Osteoblast (primary cell): ENCODE measurements around the gene TPST2. TPM values are rescaled to one million over a fixed set of nuclear protein-coding genes. Genes with fewer than 3 reads are reported as not detected.

ENCODE experiments used
- DNase-seq: peaks from one replicate; pipeline ENCODE4 v3.0.0; 2011; ENCODE audit warnings: low spot score, mixed read lengths; ENCODE audit not compliant: insufficient read length; ENCODE audit errors: missing footprints
- H2AFZ ChIP-seq: 2 replicates; pipeline ENCODE4 v1.6.0; 2011; ENCODE audit warnings: mild to moderate bottlenecking, low read length
- H3K27ac ChIP-seq: 2 replicates; pipeline ENCODE4 v1.5.1; 2011; ENCODE audit warnings: mild to moderate bottlenecking, low read depth, low read length, moderate library complexity
- H3K27me3 ChIP-seq: 2 replicates; pipeline ENCODE4 v1.6.0; 2012; ENCODE audit warnings: mild to moderate bottlenecking, control low read depth, inconsistent platforms, low read length, moderate library complexity; ENCODE audit not compliant: insufficient read depth
- H3K36me3 ChIP-seq: 2 replicates; pipeline ENCODE4 v1.5.1; 2011; ENCODE audit warnings: mild to moderate bottlenecking, low read length, control low read depth, moderate library complexity; ENCODE audit not compliant: insufficient read depth
- H3K4me1 ChIP-seq: 2 replicates; pipeline ENCODE4 v1.5.1; 2011; ENCODE audit warnings: mild to moderate bottlenecking, low read length, control low read depth, moderate library complexity; ENCODE audit not compliant: insufficient read depth
- H3K4me2 ChIP-seq: 2 replicates; pipeline ENCODE4 v1.6.0; 2011; ENCODE audit warnings: mild to moderate bottlenecking, low read length; ENCODE audit not compliant: insufficient read depth
- H3K4me3 ChIP-seq: fragments of 200-600 bp; sonication (generic); 3 replicates; pipeline ENCODE4 v1.5.1; 2012; ENCODE audit warnings: mild to moderate bottlenecking, low read length, inconsistent platforms; ENCODE audit not compliant: insufficient read depth
- H3K79me2 ChIP-seq: 2 replicates; pipeline ENCODE4 v1.6.0; 2012; ENCODE audit warnings: mild to moderate bottlenecking, low read length, control low read depth, inconsistent platforms; ENCODE audit not compliant: insufficient read depth
- H3K9me3 ChIP-seq: 2 replicates; pipeline ENCODE4 v1.5.1; 2011; ENCODE audit warnings: low read depth, low read length, control low read depth
- H4K20me1 ChIP-seq: 2 replicates; pipeline ENCODE4 v1.6.0; 2012; ENCODE audit warnings: mild to moderate bottlenecking, low read length, control low read depth; ENCODE audit not compliant: insufficient read depth
- CTCF ChIP-seq: IDR thresholded peaks from 2 replicates; pipeline ENCODE4 v1.5.1; 2011; ENCODE audit warnings: mild to moderate bottlenecking, low read depth, low read length, moderate library complexity; ENCODE audit errors: extremely low read depth
- total RNA-seq: library from RNA; depleted of rRNA; stranded (reverse); fragments of >200 nt; gene quantifications from 2 replicates; pipeline ENCODE4 v1.2.3, GENCODE V29; 2012

Gene TPST2
- total RNA-seq, 1 donor = 98.4 TPM

DNA sequence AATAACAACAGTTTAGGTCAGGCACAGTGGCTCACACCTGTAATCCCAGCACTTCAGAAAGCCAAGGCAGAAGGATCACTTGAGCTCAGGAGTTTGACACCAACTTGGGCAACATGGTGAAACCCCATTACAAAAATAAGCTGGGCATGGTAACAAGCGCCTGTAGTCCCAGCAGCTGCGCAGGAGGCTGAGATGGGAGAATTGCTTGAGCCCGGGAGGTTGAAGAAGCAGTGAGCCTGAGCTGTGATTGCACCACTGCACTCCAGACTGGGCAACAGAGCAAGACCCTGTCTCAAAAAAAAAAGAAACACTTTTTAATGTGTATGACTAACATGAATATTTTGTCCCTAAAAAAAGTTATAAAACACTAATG, 53.2 kb downstream of the TPST2 start:
- H3K4me1 ChIP-seq = peaks cover 7% of the 10 kb centered on the region
- H2AFZ ChIP-seq = no peak overlapping the region
- H3K27me3 ChIP-seq = no peaks in the 10 kb centered on the region
- no peak overlapping the region for H3K27ac ChIP-seq
- H3K4me2 ChIP-seq = no peak overlapping the region
- H3K36me3 ChIP-seq = peaks cover 70% of the 10 kb centered on the region
- H3K9me3 ChIP-seq = no peaks in the 10 kb centered on the region
- no peak for DNase-seq
- peaks cover 11% of the 10 kb centered on the region for H4K20me1 ChIP-seq
- peaks cover 50% of the 10 kb centered on the region for H3K79me2 ChIP-seq
- no peak for TF ChIP-seq CTCF
- no peak overlapping the region for H3K4me3 ChIP-seq

DNA sequence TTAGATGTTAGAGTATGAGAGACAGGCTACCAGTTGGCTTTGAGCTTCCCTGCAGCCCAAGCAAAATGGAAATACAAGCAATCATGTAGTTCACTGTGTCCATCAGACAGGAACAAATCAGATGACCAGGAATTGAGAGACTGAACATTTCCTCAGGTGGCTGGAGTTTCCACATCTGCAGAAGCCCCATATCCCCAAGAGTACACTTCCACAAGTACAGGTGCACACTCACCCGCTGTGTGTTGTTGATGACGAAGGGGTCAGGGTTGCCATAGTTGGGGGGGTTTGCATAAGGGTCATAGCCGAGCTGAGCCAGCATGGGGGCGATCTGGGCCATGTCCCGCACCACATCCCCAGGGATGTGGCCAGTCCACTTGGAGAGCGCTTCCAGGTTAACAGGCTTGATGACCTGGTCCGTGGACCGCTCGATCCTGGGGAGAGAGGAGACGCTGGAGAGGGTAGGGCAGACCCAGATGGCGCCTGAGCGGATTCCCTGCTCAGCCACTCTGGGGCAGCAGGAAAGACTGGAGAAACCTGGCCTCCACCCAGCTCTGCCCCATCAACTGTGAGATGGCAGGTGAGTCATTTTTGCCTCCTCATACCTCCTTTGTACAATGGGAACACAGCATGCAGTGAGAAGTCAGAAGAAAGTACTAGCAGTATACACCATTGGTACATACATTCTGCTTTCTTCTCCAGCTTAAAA, 53.7 kb downstream of the TPST2 start:
- H3K36me3 ChIP-seq = peaks cover 73% of the 10 kb centered on the region
- H3K9me3 ChIP-seq = no peaks in the 10 kb centered on the region
- no peak overlapping the region for H3K4me3 ChIP-seq
- H3K27ac ChIP-seq = no peak overlapping the region
- DNase-seq = no peak
- peaks cover 7% of the 10 kb centered on the region for H3K4me1 ChIP-seq
- peaks cover 49% of the 10 kb centered on the region for H3K79me2 ChIP-seq
- H3K27me3 ChIP-seq = no peaks in the 10 kb centered on the region
- H2AFZ ChIP-seq = no peak overlapping the region
- no peak for TF ChIP-seq CTCF
- no peak overlapping the region for H3K4me2 ChIP-seq
- peaks cover 11% of the 10 kb centered on the region for H4K20me1 ChIP-seq

- H3K4me3 ChIP-seq = no peak overlapping the region
- H3K27ac ChIP-seq = no peak overlapping the region
- H3K27me3 ChIP-seq = no peaks in the 10 kb centered on the region
- H3K4me2 ChIP-seq = no peak overlapping the region
- no peak for TF ChIP-seq CTCF
- no peak overlapping the region for H2AFZ ChIP-seq
- H3K79me2 ChIP-seq = peaks cover 42% of the 10 kb centered on the region
- H4K20me1 ChIP-seq = peaks cover 10% of the 10 kb centered on the region
- H3K9me3 ChIP-seq = no peaks in the 10 kb centered on the region
- peaks cover 7% of the 10 kb centered on the region for H3K4me1 ChIP-seq
- no peak for DNase-seq
- H3K36me3 ChIP-seq = peaks cover 71% of the 10 kb centered on the region
Measured at GRCh38 chr22:26535603-26535908, 54.4 kb downstream of the TPST2 start.

GRCh38 chr22:26534874-26535602, 54.9 kb downstream of the TPST2 start:
- peaks cover 8% of the 10 kb centered on the region for H3K4me1 ChIP-seq
- no peak overlapping the region for H3K4me3 ChIP-seq
- peaks cover 7% of the 10 kb centered on the region for H4K20me1 ChIP-seq
- H3K36me3 ChIP-seq = peaks cover 71% of the 10 kb centered on the region
- no peak for TF ChIP-seq CTCF
- H3K27ac ChIP-seq = no peak overlapping the region
- H2AFZ ChIP-seq = no peak overlapping the region
- no peak overlapping the region for H3K4me2 ChIP-seq
- H3K9me3 ChIP-seq = no peaks in the 10 kb centered on the region
- peaks cover 37% of the 10 kb centered on the region for H3K79me2 ChIP-seq
- no peak for DNase-seq
- no peaks in the 10 kb centered on the region for H3K27me3 ChIP-seq
